Measurements from ENCODE around the gene ACACA. TPM values are rescaled to one million over a fixed set of nuclear protein-coding genes. Genes with fewer than 3 reads are reported as not detected.
"Not testable (repeated sequence)": the region's sequence is repeated elsewhere in the genome, so short reads cannot be mapped to it uniquely, and the experiment has no call there.

Gene ACACA
- 49.0 and 61.3 TPM in 2 replicates for total RNA-seq

DNA sequence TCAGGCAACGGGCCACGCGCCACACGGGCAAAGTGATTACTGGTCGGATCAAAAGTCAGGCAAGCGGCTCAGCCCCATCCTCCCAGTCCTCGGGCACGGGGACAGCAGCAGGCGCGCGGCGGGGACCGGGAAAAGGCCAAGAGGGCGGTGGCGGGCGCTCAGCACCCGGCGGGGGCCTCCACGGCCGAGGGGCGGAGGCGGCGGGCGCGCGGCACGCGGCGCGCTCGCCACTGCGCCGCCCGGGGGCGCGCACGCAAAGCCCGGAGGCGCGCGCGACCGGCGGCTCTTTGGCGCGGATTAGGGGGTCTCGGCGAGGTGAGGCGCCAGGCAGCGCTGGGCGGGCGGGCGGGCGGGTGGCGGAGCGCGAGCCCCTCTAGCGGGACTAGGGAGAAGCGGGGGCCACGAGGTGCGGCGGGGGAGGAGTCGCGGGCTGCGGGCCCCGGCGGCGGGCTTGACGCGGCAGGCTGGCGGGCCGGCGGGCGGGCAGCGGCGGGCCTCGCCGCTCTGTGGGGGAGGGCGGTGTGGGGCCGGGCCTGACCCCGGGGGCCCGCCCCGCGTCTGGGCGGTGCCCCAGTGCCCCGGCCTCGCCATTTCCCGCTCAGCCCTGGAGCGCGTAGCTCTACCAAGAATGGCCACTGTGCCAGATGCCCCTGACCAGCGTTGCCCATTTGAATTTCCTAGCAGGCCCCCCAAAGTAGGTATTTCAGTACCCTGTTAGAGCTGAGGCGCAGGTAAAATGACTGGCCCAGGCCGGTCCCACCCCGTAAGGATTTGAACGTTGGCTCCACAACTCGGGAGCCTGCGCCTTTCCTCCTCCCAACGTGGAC is at the start of gene ACACA, which contains the start of gene TADA2A:
Gene ACACA (minus strand): TSS at position 202 of the 827 bp plus-strand sequence. CDS start 537 bp downstream, outside the sequence.
Gene TADA2A (plus strand): TSS at position 252 of the 827 bp plus-strand sequence. CDS start 4,480 bp downstream, outside the sequence.
- no peak for DNase-seq (ENCODE audit: extremely low read depth, low read depth, low spot score)

DNA sequence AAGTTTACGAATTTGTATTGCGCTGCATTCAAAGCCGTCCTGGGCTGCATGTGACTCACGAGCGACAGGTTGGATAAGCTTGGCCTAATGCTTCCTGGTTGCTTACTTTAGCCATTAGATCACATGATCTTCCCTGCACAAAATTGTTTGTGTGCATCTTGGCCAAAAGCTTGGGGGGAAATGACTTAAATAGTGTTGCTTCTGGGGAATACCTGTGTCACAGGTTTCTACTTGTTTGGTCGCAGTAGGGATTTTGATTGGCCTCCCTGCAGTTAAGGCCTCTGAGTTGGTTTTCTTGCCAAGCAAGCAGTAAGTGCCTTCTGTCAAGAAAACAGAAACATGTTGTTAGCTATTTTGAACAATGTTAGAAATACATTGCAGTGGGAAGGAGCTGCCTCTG is 43.5 kb upstream of the ACACA start:
- DNase-seq (ENCODE audit: extremely low read depth, low read depth, low spot score), result no peak

DNA sequence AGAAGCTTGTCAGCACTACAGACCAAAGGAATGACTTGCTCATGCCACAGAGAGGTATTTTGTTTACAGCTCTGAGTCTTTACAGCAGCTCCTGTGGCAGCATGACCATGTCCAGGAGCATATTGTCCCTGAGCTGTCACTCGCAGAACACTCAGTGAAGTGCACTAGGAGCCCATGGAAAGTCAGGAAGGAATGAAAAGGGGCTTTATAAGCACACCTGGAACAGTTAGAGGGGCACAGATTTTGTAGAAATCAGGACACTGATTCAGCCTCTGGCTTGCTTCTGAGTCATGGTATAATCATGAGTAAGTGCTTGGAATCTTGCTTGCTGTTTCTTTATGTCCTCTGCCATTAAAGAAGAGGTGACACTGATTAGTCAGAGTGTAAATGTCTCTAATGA is 41.0 kb upstream of the ACACA start:
- DNase-seq (ENCODE audit: extremely low read depth, low read depth, low spot score), result no peak

DNA sequence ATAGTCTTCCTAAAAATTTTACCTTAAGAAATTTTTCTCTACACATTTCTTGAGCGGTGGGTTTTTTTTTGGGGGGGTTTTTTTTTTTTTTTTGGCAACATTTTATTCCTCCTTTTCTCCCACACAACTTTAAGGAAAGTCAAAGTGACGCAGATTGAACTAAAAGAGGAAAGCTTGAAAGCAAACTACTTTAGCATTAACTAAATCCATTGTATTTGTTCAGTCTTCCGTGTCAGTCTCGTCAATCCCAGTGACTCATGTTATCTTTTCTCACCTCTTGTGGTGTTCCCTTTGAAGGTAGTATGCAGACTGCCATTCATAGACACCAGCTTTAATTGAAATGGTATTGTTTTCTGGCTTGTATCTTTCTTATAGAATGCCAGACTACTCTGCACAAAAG is 39.4 kb upstream of the ACACA start:
- DNase-seq (ENCODE audit: extremely low read depth, low read depth, low spot score), result no peak

DNA sequence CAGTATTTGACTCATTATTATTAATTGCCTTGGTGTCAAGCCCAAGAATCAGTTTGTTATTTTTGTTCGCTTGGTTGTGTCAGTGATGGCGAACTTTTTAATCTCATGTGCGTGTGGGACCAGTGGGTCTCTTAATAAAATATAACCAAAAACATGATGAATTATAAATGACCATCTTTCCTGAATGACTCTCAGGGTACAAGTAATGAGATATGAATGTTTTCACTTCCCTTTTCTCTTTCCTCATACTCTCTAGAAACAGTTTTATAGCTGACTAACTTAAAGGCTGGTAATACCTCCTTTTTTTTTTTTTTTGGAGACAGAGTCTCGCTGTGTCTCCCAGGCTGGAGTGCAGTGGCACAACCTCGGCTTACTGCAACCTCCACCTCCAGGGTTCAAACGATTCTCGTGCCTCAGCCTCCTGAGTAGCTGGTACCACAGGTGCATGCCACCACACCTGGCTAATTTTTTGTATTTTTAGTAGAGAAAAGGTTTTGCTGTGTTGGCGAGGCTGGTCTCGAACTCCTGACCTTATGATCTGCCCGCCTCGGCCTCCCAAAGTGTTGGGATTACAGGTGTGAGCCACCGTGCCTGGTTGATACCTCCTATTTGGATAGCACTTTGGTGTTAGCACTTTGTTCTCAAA is 34.9 kb upstream of the ACACA start:
- not testable (repeated sequence) for DNase-seq (ENCODE audit: extremely low read depth, low read depth, low spot score)

DNA sequence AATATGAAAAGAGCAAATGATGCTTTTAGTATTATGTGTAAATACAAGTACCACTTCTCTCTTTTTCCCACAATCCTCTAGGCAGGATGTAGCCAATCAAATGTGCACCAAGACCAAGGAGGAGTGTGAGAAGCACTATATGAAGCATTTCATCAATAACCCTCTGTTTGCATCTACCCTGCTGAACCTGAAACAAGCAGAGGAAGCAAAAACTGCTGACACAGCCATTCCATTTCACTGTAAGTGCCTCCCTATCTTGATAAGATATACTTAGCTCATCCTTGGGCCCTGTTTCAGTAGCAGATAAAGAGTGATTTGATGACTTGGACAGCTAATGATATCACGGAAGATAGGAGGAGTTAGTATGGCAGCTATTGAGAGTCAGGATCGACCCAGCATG is 33.8 kb upstream of the ACACA start:
- no peak for DNase-seq (ENCODE audit: extremely low read depth, low read depth, low spot score)

DNA sequence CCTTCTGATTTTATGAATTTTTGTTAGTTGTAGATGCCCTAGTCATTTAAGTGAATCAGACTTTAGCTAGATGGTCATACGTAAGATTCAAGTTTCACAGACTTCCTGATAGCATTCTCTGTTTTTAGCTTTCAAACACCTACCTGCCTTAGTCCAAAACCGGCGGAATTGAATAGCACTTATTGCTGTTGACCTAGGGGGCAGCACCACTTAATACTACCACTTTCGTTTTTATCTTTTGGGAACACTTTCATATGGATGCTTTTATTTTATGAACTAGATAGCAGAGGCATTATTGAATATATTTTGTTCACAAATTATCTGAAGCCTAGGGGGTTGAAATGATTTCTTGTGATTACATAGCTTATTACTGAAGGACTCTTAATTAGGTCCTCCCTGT is 31.5 kb upstream of the ACACA start:
- no peak for DNase-seq (ENCODE audit: extremely low read depth, low read depth, low spot score)

DNA sequence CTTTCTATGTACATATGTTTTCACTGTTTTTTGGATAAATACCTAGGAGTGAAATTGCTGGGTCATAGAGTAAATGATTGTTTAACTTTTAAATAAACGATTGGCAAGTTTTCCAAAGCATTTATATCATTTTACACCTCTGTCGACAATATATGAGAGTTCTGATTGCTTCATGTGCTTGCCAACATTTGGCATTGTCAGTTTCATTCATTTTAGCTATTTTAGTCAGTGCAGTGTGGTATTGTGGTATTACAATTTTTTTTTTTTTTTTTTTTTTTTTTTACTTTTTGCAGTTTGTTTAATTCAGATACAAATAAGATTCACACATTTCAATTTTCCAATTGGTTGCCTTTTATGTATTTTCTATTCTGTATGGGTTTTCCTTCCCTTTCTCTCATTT is 26.0 kb upstream of the ACACA start:
- DNase-seq (ENCODE audit: extremely low read depth, low read depth, low spot score), result no peak

DNA sequence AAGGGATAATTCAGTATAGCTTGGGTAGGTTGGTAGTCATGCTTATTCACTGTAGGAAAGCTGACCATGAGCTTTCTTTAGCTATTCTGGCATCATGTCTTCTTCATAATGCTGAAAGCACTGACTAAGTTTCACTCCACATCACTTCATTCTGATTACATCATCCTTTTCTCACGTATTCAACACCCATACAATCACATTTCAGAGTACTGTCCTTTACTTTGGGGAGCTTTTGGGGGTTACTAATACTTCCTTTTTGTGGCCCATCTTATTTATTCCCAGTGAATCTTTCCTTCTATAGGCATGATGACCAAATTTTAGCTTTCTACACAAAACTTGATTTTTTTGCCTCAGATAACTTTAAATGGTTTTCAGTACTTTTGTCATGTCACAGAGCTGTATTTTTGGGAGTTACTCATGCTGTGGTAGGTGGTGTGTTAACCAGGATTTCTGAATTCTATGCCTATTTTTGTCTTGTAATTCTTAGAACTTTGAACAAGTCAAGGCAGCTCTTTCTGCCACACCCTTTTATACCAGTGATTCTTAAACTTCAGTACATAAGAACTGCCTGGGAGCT is 23.5 kb upstream of the ACACA start:
- DNase-seq (ENCODE audit: extremely low read depth, low read depth, low spot score), result no peak

DNA sequence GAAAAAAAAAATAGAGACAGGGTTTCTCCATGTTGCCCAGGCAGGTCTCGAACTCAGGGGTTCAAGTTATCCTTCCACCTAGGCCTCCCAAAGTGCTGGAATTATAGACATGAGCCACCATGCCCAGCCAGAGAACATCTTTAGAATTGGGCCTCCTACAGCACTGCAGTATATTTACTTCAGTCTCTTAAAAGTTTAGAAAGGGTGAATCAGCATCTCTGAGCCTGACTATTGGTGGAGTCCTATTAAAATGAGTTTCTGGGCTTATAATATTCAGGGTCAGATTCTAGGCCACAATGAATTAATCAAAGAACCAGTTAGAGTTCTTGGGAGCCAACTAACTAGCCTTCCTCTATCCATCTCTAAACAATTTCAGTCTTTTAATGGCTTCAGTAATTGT is 22.8 kb upstream of the ACACA start:
- no peak for DNase-seq (ENCODE audit: extremely low read depth, low read depth, low spot score)

DNA sequence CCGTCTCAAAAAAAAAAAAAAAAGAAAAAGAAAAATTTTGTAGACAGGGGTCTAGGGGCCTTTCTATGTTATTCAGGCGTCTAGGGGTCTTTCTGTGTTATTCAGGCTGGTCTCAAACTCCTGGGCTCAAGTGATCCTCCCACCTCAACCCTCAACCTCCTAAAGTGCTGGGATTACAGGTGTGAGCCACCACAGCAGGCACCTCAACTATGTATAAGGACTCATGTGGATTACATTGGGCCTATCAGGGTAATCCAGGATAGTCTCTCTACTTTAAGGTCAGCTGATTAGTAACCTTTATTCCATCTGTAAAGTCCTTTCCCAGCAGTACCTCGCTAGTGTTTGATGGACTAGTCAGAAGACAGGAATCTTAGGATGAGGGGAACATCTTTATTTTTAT is 22.4 kb upstream of the ACACA start:
- DNase-seq (ENCODE audit: extremely low read depth, low read depth, low spot score), result no peak

DNA sequence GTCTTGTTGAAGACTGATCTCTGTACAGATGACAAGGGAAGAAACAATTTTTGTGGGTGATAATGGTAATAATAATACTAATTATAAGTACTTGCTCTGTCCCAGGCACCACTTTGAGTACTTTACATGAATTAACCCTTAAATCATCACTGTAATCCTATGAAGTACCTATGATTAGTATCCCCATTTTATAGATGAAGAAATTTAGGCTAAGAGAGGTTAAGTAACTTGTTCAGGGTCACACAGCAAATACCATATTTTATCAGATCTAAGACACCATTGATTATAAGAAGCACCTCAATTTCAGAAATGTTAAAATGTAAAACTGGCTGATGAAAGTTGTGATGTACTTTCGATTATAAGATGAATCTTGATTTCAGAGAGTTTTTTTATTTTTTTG is 18.6 kb upstream of the ACACA start:
- no peak for DNase-seq (ENCODE audit: extremely low read depth, low read depth, low spot score)

DNA sequence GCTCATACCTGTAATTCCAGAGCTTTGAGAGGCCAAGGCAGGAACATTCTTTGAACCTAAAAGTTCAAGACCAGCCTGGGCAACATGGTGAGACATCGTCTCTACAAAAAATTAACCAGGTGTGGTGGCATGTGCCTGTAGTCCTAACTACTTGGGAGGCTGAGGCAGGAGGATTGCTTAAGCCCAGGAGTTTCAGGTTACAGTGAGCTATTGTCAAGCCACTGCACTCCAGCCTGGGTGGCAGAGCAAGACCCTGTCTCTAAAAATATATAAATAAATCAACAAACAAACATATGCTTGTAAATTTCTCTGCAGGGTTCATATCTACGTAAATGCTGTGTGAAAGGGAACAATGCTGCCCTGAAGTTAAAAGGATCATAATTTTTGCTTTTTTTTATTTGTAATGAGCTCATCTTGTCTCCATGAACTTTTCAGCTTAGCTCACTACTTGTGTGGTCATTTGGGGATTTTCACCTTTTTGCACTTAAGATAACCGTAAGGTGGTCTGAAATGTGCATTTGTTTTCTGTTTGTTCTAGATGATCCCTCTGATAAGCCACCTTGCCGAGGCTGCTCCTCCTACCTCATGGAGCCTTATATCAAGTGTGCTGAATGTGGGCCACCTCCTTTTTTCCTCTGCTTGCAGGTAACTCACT is 16.5 kb upstream of the ACACA start:
- DNase-seq (ENCODE audit: extremely low read depth, low read depth, low spot score), result no peak

DNA sequence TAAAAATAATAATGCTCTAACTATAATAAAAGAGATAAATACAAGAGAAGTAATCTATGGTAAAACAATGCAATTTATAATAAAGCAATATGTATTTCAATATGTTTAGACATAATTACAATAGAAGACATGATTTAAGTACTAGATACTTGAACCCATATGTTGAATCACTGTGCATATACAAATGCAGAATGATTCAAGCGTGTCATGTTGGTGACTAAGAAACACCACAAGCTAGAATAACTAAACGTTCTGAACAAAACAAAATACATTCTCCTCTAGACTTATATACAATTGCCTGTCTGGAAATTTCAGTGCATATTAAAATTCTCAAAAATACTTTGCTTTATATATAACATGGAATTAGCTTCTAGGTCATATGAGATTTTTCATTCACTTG is 11.2 kb upstream of the ACACA start:
- DNase-seq (ENCODE audit: extremely low read depth, low read depth, low spot score), result no peak

DNA sequence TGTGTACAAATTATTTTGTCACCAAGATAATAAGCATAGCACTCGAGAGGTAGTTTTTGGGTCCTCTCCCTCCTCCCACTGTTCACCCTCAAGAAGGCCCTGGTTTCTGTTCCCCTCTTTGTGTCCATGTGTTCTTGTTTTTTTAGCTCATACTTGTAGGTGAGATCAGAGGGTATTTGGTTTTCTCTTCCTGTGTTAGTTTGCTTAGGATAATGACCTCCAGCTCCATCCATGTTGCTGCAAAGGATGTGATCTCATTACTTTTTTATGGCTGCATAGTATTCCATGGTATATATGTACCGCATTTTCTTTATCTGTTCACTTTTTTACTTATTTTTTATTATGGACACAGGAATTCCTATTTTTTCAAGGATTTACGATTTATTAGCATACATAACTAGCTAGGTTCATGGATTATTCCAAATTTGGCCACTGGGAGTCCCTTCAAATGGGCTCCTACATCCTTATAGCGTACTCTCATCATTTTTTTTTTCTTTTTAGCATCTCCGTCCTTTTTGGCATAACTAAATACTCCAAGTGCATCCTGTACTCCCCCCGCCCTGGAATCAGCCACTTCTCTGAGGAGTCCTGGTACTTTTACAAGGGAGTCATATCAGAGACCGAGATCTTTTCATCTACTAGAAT is 7.4 kb upstream of the ACACA start:
- DNase-seq (ENCODE audit: extremely low read depth, low read depth, low spot score), result no peak

DNA sequence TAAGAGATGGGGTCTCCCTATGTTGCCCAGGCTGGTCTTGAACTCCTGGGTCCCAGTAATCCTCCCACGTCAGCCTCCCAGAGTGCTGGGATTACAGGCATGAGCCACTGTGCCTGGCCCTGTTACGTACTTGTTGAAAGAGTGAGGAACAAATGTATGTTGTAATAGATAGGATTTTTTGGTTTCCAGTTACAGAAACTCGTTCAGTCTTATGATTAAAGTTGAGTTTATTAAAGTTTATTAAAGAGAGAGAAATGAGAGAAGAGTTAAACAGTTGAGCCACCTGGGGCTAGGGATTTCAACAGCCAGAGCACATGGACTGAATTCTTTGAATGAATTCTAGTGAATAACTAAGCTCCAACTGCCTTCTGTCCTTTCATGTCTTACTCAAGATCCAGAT is 3.7 kb upstream of the ACACA start:
- no peak for DNase-seq (ENCODE audit: extremely low read depth, low read depth, low spot score)

DNA sequence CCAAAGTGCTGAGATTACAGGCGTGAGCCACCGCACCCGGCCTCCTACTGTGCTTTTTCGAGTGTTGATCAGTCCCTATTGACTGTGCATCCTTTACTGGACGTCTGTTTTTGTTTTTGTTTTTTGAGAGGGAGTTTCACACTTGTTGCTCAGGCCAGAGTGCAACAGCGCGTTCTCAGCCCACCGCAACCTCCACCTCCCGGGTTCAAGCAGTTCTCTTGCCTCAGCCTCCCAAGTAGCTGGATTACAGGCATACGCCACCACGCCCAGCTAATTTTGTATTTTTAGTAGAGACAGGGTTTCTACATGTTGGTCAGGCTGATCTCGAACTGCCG is 1.5 kb upstream of the ACACA start:
- DNase-seq (ENCODE audit: extremely low read depth, low read depth, low spot score), result not testable (repeated sequence)

DNA sequence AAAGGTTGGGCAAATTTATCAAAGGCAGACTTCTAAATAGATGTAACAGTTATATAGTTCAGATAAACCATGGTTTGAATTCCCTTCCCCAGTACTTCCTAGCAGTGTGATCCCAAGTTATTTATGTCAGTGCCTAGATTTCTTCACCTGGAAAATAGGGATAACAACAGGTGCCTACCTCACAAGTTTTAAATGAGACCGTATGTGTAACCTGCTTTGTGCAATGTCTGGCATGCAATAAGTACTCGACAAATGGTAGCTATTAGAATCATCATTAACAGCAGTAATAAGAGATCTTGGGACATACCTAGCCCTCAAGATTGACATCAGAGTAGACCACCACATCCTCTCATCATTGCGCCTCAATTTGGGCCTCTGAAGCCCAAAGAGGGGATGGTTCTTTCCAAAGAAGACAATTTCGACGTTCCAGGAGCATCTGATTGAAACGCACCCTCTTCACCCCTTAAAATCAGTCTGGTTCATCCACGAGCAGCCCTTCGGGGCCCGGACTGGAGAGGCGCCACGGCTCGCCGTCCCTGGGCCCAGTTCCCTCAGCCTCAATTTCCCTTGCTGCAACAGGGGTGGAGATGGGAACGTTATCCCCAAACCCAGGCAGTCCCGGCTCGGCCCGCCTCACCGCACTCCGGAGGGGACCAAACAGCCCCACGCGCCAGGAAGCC is 541 bp downstream of the ACACA start:
- DNase-seq (ENCODE audit: extremely low read depth, low read depth, low spot score), result no peak

DNA sequence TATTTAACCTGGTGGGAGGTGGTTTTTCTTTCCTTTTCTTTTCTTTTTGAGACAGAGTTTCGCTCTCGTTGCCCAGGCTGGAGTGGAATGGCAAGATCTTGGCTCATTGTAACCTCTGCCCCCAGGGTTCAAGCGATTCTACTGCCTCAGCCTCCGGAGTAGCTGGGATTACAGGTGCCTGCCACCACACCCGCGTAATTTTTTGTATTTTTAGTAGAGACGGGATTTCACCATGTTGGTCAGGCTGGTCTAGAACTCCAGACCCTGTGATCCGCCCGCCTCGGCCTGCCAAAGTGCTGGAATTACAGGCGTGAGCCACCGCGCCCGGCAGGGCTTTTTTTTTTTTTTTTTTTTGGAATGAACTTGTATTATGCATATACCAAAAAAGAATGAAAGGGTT is 1.1 kb downstream of the ACACA start:
- DNase-seq (ENCODE audit: extremely low read depth, low read depth, low spot score), result not testable (repeated sequence)

DNA sequence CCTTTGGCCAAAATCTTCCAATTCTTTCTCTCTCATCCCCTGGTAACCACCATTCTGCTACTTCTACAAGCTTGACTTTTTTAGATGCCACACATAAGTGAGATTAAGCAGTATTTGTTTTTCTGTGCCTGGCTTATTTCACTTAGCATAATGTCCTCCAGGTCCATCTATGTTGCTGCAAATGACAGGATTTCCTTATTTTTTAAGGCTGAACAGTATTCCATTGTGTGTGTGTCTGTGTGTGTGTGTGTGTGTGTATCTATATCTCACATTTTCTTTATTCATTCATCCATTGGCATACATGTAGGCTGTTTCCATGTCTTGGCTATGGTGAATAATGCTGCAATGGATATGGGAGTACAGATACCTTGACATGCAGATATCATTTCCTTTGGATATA is 6.1 kb downstream of the ACACA start:
- no peak for DNase-seq (ENCODE audit: extremely low read depth, low read depth, low spot score)

Measured in glomerular endothelial cell (primary cell).